HCT116 (cell line): ENCODE measurements around the gene BDNF. TPM values are rescaled to one million over a fixed set of nuclear protein-coding genes. Genes with fewer than 3 reads are reported as not detected.

Experiments used
- ATAC-seq: fragments of 200-7000 bp; cut with Tn5 transposase; 2 replicates; pipeline ENCODE4 v1.9.1; 2020; ENCODE audit warnings: mild to moderate bottlenecking, moderate library complexity
- BruUV-seq: library from RNA; stranded (reverse); fragments of 400-500 nt; replicated peaks from 2 replicates; lab custom pipeline; 2021; lab: Mats Ljungman, UMichigan
- CTCF ChIA-PET: fragments of 300-600 bp; sonication (Branson Sonifier 250); formaldehyde crosslinking; loops from one replicate; lab custom pipeline; 2021; ENCODE audit warnings: antibody characterized with exemption; lab: Charles Lee
- POLR2A ChIA-PET: fragments of 300-600, 350-600 bp; sonication (Branson Sonifier 250); formaldehyde crosslinking; loops from one replicate; lab custom pipeline; 2021; ENCODE audit warnings: antibody characterized with exemption; lab: Charles Lee
- RAD21 ChIA-PET, 2 experiments: fragments of 300-600 bp; sonication (Branson Sonifier 250); formaldehyde crosslinking; loops; one replicate each; lab custom pipeline; 2023; ENCODE audit warnings: low total read pairs in 2 of 2; ENCODE audit not compliant: uncharacterized antibody in 2 of 2, unreplicated experiment in 2 of 2, low non-redundant PET in 1 of 2; lab: Charles Lee
- DNase-seq: peaks from one replicate; pipeline ENCODE4 v3.0.0-alpha.2; 2010; ENCODE audit warnings: low read depth, low spot score
- H2AFZ ChIP-seq: fragments of 200-600 bp; shearing (Covaris generic), sonication (generic); 2 replicates; pipeline ENCODE4 v1.6.1; 2017; ENCODE audit warnings: low read depth, mixed run types, mixed read lengths, antibody characterized with exemption, low read length; ENCODE audit not compliant: poor library complexity, severe bottlenecking
- H3K27ac ChIP-seq: 2 replicates; pipeline ENCODE4 v1.5.1; 2012; ENCODE audit warnings: low read depth, low read length
- H3K27me3 ChIP-seq: fragments of 200-600 bp; sonication (generic); 2 replicates; pipeline ENCODE4 v1.6.1; 2016; ENCODE audit warnings: mixed run types, low read length, mixed read lengths; ENCODE audit not compliant: insufficient read depth
- H3K36me3 ChIP-seq, 2 experiments: fragments of 200-500 bp in 1 of 2; fragments of 200-600 bp in 1 of 2; sonication (Bioruptor generic) in 1 of 2; sonication (generic) in 1 of 2; 2 replicates each; pipeline versions ENCODE4 v1.5.1 to v1.6.1; 2014 to 2016; ENCODE audit warnings: low read length in 2 of 2, inconsistent platforms in 1 of 2, mixed read lengths in 1 of 2, mixed run types in 1 of 2; ENCODE audit not compliant: insufficient read depth in 2 of 2, control insufficient read depth in 1 of 2
- H3K4me1 ChIP-seq, 2 experiments: fragments of 200-600 bp in 1 of 2; sonication (generic) in 1 of 2; 2 replicates each; pipeline versions ENCODE4 v1.5.1 to v1.6.1; 2012 to 2017; ENCODE audit warnings: low read length in 2 of 2, inconsistent platforms in 1 of 2, mild to moderate bottlenecking in 1 of 2, mixed read lengths in 1 of 2, mixed run types in 1 of 2, moderate library complexity in 1 of 2; ENCODE audit not compliant: insufficient read depth in 2 of 2, control insufficient read depth in 1 of 2
- H3K4me2 ChIP-seq: fragments of 200-600 bp; sonication (generic); 2 replicates; pipeline ENCODE4 v1.6.1; 2017; ENCODE audit warnings: mixed run types, low read length, mixed read lengths
- H3K4me3 ChIP-seq, 2 experiments: fragments of 200-600 bp in 1 of 2; sonication (generic) in 1 of 2; replicated peaks in 1 of 2; 2 replicates each; pipeline ENCODE4 v1.5.1; 2011 to 2016; ENCODE audit warnings: low read length in 2 of 2, control low read depth in 1 of 2, low read depth in 1 of 2, mild to moderate bottlenecking in 1 of 2, mixed read lengths in 1 of 2, mixed run types in 1 of 2
- H3K79me2 ChIP-seq: fragments of 200-600 bp; sonication (generic); 2 replicates; pipeline ENCODE4 v1.6.1; 2017; ENCODE audit warnings: mild to moderate bottlenecking, mixed run types, low read length, moderate library complexity, mixed read lengths; ENCODE audit not compliant: insufficient read depth
- H3K9ac ChIP-seq: fragments of 200-600 bp; sonication (generic); 2 replicates; pipeline ENCODE4 v1.6.1; 2016; ENCODE audit warnings: low read length, mixed read lengths
- H3K9me2 ChIP-seq: fragments of 200-600 bp; sonication (generic), shearing (Covaris generic); 2 replicates; pipeline ENCODE4 v1.6.1; 2017; ENCODE audit warnings: mixed run types, mild to moderate bottlenecking, moderate library complexity; ENCODE audit not compliant: insufficient read depth
- H3K9me3 ChIP-seq, 2 experiments: fragments of 200-500 bp in 1 of 2; fragments of 200-600 bp in 1 of 2; sonication (Bioruptor generic) in 1 of 2; sonication (generic) in 1 of 2; 2 replicates each; pipeline ENCODE4 v1.6.1; 2014 to 2017; ENCODE audit warnings: low read length in 2 of 2, mixed read lengths in 2 of 2, inconsistent platforms in 1 of 2, low read depth in 1 of 2, mild to moderate bottlenecking in 1 of 2, mixed run types in 1 of 2, moderate library complexity in 1 of 2; ENCODE audit not compliant: control insufficient read depth in 1 of 2, insufficient read depth in 1 of 2
- H4K20me1 ChIP-seq: fragments of 200-600 bp; sonication (generic), shearing (Covaris generic); 2 replicates; pipeline ENCODE4 v1.6.1; 2017; ENCODE audit warnings: mixed run types, mild to moderate bottlenecking, moderate library complexity; ENCODE audit not compliant: insufficient read depth
- CBX3 ChIP-seq: IDR thresholded peaks from 2 replicates; pipeline ENCODE4 v1.6.1; 2012; ENCODE audit warnings: low read depth
- CTCF ChIP-seq, 3 experiments: fragments of 200-600 bp in 1 of 3; sonication (generic) in 1 of 3; IDR thresholded peaks in 2 of 3; conservative IDR thresholded peaks in 1 of 3; 2 replicates each; pipeline ENCODE4 v1.5.1; 2012 to 2017; ENCODE audit warnings: low read depth in 2 of 3, low read length in 2 of 3, antibody characterized with exemption in 1 of 3, borderline replicate concordance in 1 of 3, control low read depth in 1 of 3, mild to moderate bottlenecking in 1 of 3, mixed read lengths in 1 of 3, mixed run types in 1 of 3, moderate library complexity in 1 of 3; ENCODE audit not compliant: insufficient read depth in 1 of 3
- ELF1 ChIP-seq: IDR thresholded peaks from 2 replicates; pipeline ENCODE4 v1.6.1; 2012; ENCODE audit warnings: low read depth, borderline replicate concordance
- FOSL1 ChIP-seq: IDR thresholded peaks from 2 replicates; pipeline ENCODE4 v1.6.1; 2012; ENCODE audit warnings: low read depth
- JUND ChIP-seq: IDR thresholded peaks from 2 replicates; pipeline ENCODE4 v1.6.1; 2012
- SP1 ChIP-seq: IDR thresholded peaks from 2 replicates; pipeline ENCODE4 v1.6.1; 2012; ENCODE audit warnings: low read depth
- YY1 ChIP-seq: IDR thresholded peaks from 2 replicates; pipeline ENCODE4 v1.6.1; 2011; ENCODE audit warnings: low read length, low read depth, moderate library complexity, mild to moderate bottlenecking; ENCODE audit not compliant: insufficient replicate concordance; ENCODE audit errors: extremely low read depth
- intact Hi-C: fragments of 100-400 bp; cut with micrococcal nuclease; formaldehyde crosslinking; loops from 2 replicates; pipeline ENCODE4 v1.10.0; 2022
- total RNA-seq: library from RNA; stranded (reverse); gene quantifications from one replicate; pipeline ENCODE4 v1.2.1, GENCODE V29; 2021; ENCODE audit not compliant: unreplicated experiment

The BDNF gene
- total RNA-seq, 1 experiment from 2014 or later: 22.0 TPM

DNA sequence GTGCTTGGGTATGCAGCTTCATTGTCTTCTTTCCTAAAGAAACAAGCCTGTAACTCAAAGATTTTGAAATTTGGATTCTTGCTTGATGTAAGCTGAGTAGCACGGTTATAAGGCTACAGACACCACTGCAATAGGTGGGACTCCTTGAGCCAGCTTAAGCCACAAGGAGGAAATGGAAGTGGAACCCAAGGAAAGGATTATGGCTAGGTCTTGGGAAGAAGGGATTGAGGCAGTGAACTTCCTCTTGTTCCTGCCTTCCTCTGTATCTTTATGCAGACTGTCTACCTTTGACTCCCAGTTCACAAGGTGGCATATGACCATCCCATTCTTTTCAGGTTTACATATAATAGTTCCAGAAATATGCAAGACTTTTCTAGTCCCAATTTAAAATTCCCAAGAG is 72.3 kb downstream of the BDNF start (continued):
- TF ChIP-seq CTCF (IDR thresholded peaks at IDR 0.05 in 2 of 3, conservative IDR thresholded peaks at IDR 0.05 in 1 of 3; ENCODE audit: borderline replicate concordance in 1 of 3, insufficient read depth in 1 of 3, low read depth in 2 of 3, low read length in 2 of 3) (no peak), FOSL1 (no peak)

- TF ChIP-seq JUND: no peak
- TF ChIP-seq YY1: no peak
- TF ChIP-seq ELF1: no peak
- no peak for TF ChIP-seq SP1
- no peak for TF ChIP-seq CBX3
- POLR2A ChIA-PET: no interaction called here
Measured at GRCh38 chr11:27626938-27627586, 73.2 kb downstream of the BDNF start.

More at GRCh38 chr11:27626938-27627586, 73.2 kb downstream of the BDNF start:
- Histone ChIP-seq H3K27ac (no peak overlapping the region), H3K79me2 (no peaks in the 10 kb centered on the region), H2AFZ (no peak overlapping the region), H3K27me3 (no peaks in the 10 kb centered on the region), H3K9ac (no peak overlapping the region), H3K9me2 (no peaks in the 10 kb centered on the region), H3K4me2 (no peak overlapping the region), H4K20me1 (no peaks in the 10 kb centered on the region), H3K4me3 (no peak overlapping the region), H3K4me1 (no peaks in the 10 kb centered on the region), H3K36me3 (no peaks in the 10 kb centered on the region), H3K9me3 (no peaks in the 10 kb centered on the region)
- no peak for ATAC-seq
- no TSS peak for BruUV-seq
- ChIA-PET RAD21 (no interaction called here), CTCF (no interaction called here)
- intact Hi-C loops: no loop called here
- no peak for DNase-seq
